CD8-positive, alpha-beta memory T cell (primary cell): Measurements from ENCODE around the gene ZNF276. TPM values are rescaled to one million over a fixed set of nuclear protein-coding genes. Genes with fewer than 3 reads are reported as not detected.
"Not testable (repeated sequence)": the region's sequence is repeated elsewhere in the genome, so short reads cannot be mapped to it uniquely, and the experiment has no call there.

Experiments used
- CTCF ChIA-PET: fragments of 350-600 bp; sonication (Branson Sonifier 250); formaldehyde crosslinking; loops from one replicate; lab custom pipeline; 2021; ENCODE audit warnings: antibody characterized with exemption; lab: Charles Lee
- POLR2A ChIA-PET: fragments of 350-600 bp; sonication (Branson Sonifier 250); formaldehyde crosslinking; loops from one replicate; lab custom pipeline; 2021; ENCODE audit warnings: antibody characterized with exemption; lab: Charles Lee
- DNase-seq, 5 donors: peaks; one replicate each; pipeline versions ENCODE4 v3.0.0 to v3.0.0-alpha.2; 2020 to 2022; ENCODE audit warnings: mixed read lengths in 1 of 5
- H3K27ac ChIP-seq: one replicate; pipeline ENCODE4 v1.7.0; 2013; ENCODE audit warnings: low read depth, mild to moderate bottlenecking, low read length, moderate library complexity
- H3K27me3 ChIP-seq: 2 replicates; pipeline ENCODE4 v1.7.0; 2013; ENCODE audit warnings: low read length, mild to moderate bottlenecking; ENCODE audit not compliant: insufficient read depth, poor library complexity, severe bottlenecking
- H3K36me3 ChIP-seq: 2 replicates; pipeline ENCODE4 v1.7.0; 2013; ENCODE audit warnings: mild to moderate bottlenecking, low read length, moderate library complexity; ENCODE audit not compliant: insufficient read depth
- H3K4me1 ChIP-seq: 2 replicates; pipeline ENCODE4 v1.7.0; 2013; ENCODE audit warnings: mild to moderate bottlenecking, low read length, moderate library complexity; ENCODE audit not compliant: insufficient read depth
- H3K4me3 ChIP-seq: 2 replicates; pipeline ENCODE4 v1.7.0; 2013; ENCODE audit warnings: mild to moderate bottlenecking, low read length
- H3K9me3 ChIP-seq: 2 replicates; pipeline ENCODE4 v1.7.0; 2013; ENCODE audit warnings: mild to moderate bottlenecking, low read length
- H3K27ac Mint-ChIP-seq, 8 donors: one replicate each; pipeline ENCODE4 v1.8.0; 2020 to 2021; ENCODE audit warnings: mixed read lengths in 8 of 8, mild to moderate bottlenecking in 6 of 8, inconsistent platforms in 3 of 8, moderate library complexity in 3 of 8
- H3K27me3 Mint-ChIP-seq, 2 donors: one replicate each; pipeline ENCODE4 v1.8.0; 2020 to 2021; ENCODE audit warnings: mixed read lengths in 2 of 2, mild to moderate bottlenecking in 1 of 2, moderate library complexity in 1 of 2
- H3K36me3 Mint-ChIP-seq, 3 donors: one replicate each; pipeline ENCODE4 v1.8.0; 2020 to 2021; ENCODE audit warnings: mixed read lengths in 3 of 3, inconsistent platforms in 1 of 3, mild to moderate bottlenecking in 1 of 3
- H3K4me1 Mint-ChIP-seq, 3 donors: one replicate each; pipeline ENCODE4 v1.8.0; 2020 to 2021; ENCODE audit warnings: mixed read lengths in 3 of 3, inconsistent platforms in 1 of 3, mild to moderate bottlenecking in 1 of 3
- H3K4me3 Mint-ChIP-seq, 7 donors: one replicate each; pipeline ENCODE4 v1.8.0; 2020 to 2021; ENCODE audit warnings: mixed read lengths in 7 of 7, mild to moderate bottlenecking in 6 of 7, moderate library complexity in 4 of 7, inconsistent platforms in 2 of 7
- H3K9me3 Mint-ChIP-seq, 5 donors: one replicate each; pipeline ENCODE4 v1.8.0; 2020 to 2022; ENCODE audit warnings: mixed read lengths in 5 of 5, mild to moderate bottlenecking in 3 of 5, moderate library complexity in 2 of 5, inconsistent platforms in 1 of 5
- polyA plus RNA-seq: library from polyadenylated mRNA; unstranded; fragments of 300-500 nt; fragmentation: Illumina TruSeq; gene quantifications from one replicate; pipeline ENCODE4 v1.2.3, GENCODE V29; 2021
- total RNA-seq, 2 experiments: library from RNA; stranded (reverse); gene quantifications; one replicate each; pipeline ENCODE4 v1.2.3, GENCODE V29; 2021

ZNF276 gene
- total and polyA plus RNA-seq, 3 experiments from 2014 or later, result 35.6 to 47.3 (median 36.6) TPM

DNA sequence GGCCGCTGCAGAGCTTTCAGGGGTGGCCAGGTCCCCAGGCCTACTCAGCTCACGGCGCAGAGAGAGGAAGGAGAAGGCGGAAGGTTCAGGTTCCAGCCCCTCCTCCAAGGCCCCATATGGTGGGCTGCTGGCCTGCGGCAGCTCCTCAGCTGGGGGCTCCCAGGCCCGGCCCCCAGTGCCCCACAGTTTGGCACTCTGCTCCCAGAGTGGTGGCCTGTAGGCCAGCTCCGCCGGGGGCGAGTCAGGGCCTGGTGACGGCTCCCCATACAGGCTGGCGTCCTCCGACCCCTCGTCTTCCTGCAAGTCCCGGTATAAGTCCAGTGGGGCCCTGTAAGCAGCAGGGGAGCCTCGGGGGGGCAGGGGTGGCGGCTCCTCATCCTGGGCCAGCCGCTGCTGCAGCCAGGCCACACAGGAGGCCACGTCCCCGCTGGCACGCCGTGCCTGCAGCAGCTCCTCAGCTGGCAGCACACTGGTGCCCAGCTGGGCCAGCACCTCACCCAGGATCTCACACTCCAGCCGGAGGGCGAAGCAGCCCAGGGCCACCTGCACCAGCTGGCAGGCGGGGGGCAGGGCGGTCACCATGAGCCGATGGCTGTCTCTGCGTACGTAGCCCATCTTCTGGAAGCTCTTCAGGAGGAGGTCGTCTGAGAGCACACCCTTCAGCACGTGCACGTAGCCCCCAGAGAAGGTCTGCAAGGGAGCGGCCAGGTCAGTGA is 23.6 kb upstream of the ZNF276 start:
- peak in 1 of 5 donors; percentile 52 for DNase-seq
- H3K4me1 Mint-ChIP-seq, result peaks cover 20 to 45% (median 26%) of the 10 kb centered on the region in 3 donors
- POLR2A ChIA-PET, result interaction anchor here (0.6 kb wide), 2 partner anchors 92 to 167 kb away, joined by 3 to 13 read pairs; no protein-coding TSS in a partner anchor
- H3K9me3 ChIP-seq, result no peaks in the 10 kb centered on the region
- peaks cover 34% of the 10 kb centered on the region for H3K4me1 ChIP-seq
- H3K9me3 Mint-ChIP-seq, result no peaks in the 10 kb centered on the region
- H3K27ac ChIP-seq, result no peak overlapping the region
- H3K27me3 ChIP-seq, result no peaks in the 10 kb centered on the region
- peaks cover 0 to 25% (median 0%) of the 10 kb centered on the region in 3 donors for H3K36me3 Mint-ChIP-seq
- H3K4me3 ChIP-seq, result no peak overlapping the region
- peaks cover 4% of the 10 kb centered on the region for H3K36me3 ChIP-seq
- H3K4me3 Mint-ChIP-seq, result peak overlapping the region in 1 of 7 donors; percentile 54
- H3K27ac Mint-ChIP-seq, result peak overlapping the region in 1 of 8 donors; percentile 61
- no peaks in the 10 kb centered on the region for H3K27me3 Mint-ChIP-seq
- CTCF ChIA-PET, result interaction anchor here (0.6 to 17.8 kb wide), 6 partner anchors 8 to 163 kb away, joined by 4 to 323 read pairs (median 11); partner anchors contain the start of gene CDK10

DNA sequence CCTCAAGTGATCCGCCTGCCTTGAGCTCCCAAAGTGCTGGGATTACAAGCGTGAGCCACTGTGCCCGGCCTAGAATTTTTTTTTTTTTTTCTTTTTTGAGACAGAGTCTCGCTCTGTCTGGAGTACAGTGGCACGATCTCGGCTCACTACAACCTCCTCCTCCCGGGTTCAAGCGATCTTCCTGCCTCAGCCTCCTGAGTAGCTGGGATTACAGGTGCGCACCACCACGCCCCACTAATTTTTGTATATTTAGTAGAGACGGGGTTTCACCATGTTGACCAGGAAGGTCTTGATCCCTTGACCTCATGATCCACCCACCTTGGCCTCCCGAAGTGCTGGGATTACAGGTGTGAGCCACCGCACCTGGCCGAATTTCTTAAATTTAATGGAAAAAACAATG is 22.6 kb upstream of the ZNF276 start:
- not testable (repeated sequence) for H3K4me3 ChIP-seq, H3K27ac ChIP-seq, H3K36me3 ChIP-seq, H3K9me3 ChIP-seq, H3K27me3 ChIP-seq, H3K27me3 Mint-ChIP-seq, H3K9me3 Mint-ChIP-seq
- peak overlapping the region in 1 of 7 donors; percentile 68 for H3K4me3 Mint-ChIP-seq
- peaks cover 20 to 45% (median 28%) of the 10 kb centered on the region in 3 donors for H3K4me1 Mint-ChIP-seq
- H3K36me3 Mint-ChIP-seq, result peaks cover 0 to 16% (median 0%) of the 10 kb centered on the region in 3 donors
- ChIA-PET POLR2A (interaction anchor here (1.0 kb wide), 1 partner anchor 12 kb away, joined by 3 read pairs; the partner anchor contains the start of gene CDK10), CTCF (interaction anchor here (0.6 to 17.8 kb wide), 8 partner anchors 10 to 210 kb away, joined by 4 to 323 read pairs (median 20); partner anchors contain the start of gene CDK10)
- peak in 1 of 5 donors; percentile 42 for DNase-seq
- H3K4me1 ChIP-seq, result peaks cover 34% of the 10 kb centered on the region
- peak overlapping the region in 6 of 8 donors; percentile 57 to 95 (median 74) for H3K27ac Mint-ChIP-seq

DNA sequence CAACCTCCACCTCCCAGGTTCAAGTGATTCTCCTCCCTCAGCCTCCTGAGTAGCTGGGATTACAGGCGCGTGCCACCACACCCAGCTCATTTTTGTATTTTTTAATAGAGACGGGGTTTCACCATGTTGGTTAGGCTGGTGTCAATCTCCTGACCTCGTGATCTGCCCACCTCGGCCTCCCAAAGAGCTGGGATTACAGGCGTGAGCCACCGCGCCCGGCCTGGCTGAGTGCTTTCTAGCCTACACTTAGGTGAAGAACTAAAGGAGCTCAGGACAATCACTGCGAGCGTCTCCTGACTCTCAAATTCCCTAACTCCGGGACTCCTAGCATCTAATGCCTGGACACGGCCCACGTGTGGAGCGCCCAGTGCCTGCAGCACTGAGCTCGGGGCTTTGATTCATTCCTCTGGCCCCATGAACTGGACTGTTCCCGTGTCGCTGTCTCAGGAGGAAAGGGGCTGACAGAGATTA is 21.7 kb upstream of the ZNF276 start:
- H3K9me3 ChIP-seq, H3K4me3 ChIP-seq, H3K36me3 ChIP-seq, DNase-seq, H3K9me3 Mint-ChIP-seq, H3K27me3 ChIP-seq, H3K27me3 Mint-ChIP-seq: not testable (repeated sequence)
- ChIA-PET CTCF (interaction anchor here (0.7 to 17.8 kb wide), 34 partner anchors 8 to 1857 kb away, joined by 3 to 323 read pairs (median 6); partner anchors contain the start of genes CDK10, CHMP1A, MC1R and SPATA33), POLR2A (interaction anchor here (0.6 to 1.9 kb wide), 5 partner anchors 13 to 174 kb away, joined by 3 to 10 read pairs (median 4); partner anchors contain the start of genes CDK10 and FANCA)
- Histone ChIP-seq H3K4me1 (peaks cover 34% of the 10 kb centered on the region), H3K27ac (peak overlapping the region; percentile 96)
- H3K36me3 Mint-ChIP-seq, result peaks cover 0 to 11% (median 0%) of the 10 kb centered on the region in 3 donors
- peaks cover 20 to 45% (median 28%) of the 10 kb centered on the region in 3 donors for H3K4me1 Mint-ChIP-seq
- H3K27ac Mint-ChIP-seq, result peak overlapping the region; percentile 81 to 97 (median 90)
- H3K4me3 Mint-ChIP-seq, result peak overlapping the region in 5 of 7 donors; percentile 57 to 78 (median 68)

DNA sequence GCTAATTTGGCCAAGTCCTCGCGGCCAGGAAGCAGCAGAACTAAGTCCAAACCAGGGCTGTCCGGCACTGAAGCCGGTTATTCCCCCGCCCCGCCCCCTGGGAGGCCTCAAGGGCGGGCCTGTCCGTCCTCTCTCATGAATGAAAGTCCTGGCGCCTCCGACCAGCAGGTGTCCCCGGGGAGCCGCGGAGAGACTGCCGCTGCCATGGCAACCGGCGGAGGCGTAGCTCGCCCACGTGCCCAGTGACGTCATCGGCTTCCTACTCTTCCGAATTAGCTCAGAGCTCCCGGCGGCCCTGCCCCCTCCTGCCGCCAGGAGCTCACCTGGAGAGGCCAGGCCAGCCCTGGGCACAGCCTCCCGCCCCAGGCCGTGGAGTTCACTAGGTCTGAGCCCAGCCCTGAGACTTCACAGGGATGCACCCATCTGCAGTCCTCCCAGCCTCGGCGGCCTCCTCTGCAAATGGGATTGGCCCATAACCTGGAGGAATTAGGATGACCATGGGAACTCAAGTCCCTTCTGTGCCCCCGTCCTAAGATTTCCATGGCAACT is 21.2 kb upstream of the ZNF276 start:
- H3K4me1 Mint-ChIP-seq, result peaks cover 20 to 45% (median 30%) of the 10 kb centered on the region in 3 donors
- H3K4me3 Mint-ChIP-seq, result peak overlapping the region; percentile 57 to 92 (median 73)
- no peaks in the 10 kb centered on the region for H3K36me3 ChIP-seq
- H3K36me3 Mint-ChIP-seq, result peaks cover 0 to 7% (median 0%) of the 10 kb centered on the region in 3 donors
- peak overlapping the region; percentile 81 to 97 (median 90) for H3K27ac Mint-ChIP-seq
- POLR2A ChIA-PET, result interaction anchor here (0.6 to 1.9 kb wide), 7 partner anchors 14 to 174 kb away, joined by 3 to 10 read pairs (median 4); partner anchors contain the start of genes CDK10 and FANCA
- H3K27ac ChIP-seq, result peak overlapping the region; percentile 96
- no peaks in the 10 kb centered on the region for H3K27me3 ChIP-seq
- CTCF ChIA-PET, result interaction anchor here (0.6 to 17.8 kb wide), 39 partner anchors 8 to 1857 kb away, joined by 3 to 323 read pairs (median 5); partner anchors contain the start of genes CDK10, CHMP1A, CPNE7 and FANCA
- no peaks in the 10 kb centered on the region for H3K27me3 Mint-ChIP-seq
- peak; percentile 92 to 98 (median 97) for DNase-seq
- H3K9me3 Mint-ChIP-seq, result no peaks in the 10 kb centered on the region
- H3K4me1 ChIP-seq, result peaks cover 34% of the 10 kb centered on the region
- no peaks in the 10 kb centered on the region for H3K9me3 ChIP-seq
- H3K4me3 ChIP-seq, result peak overlapping the region; percentile 81

DNA sequence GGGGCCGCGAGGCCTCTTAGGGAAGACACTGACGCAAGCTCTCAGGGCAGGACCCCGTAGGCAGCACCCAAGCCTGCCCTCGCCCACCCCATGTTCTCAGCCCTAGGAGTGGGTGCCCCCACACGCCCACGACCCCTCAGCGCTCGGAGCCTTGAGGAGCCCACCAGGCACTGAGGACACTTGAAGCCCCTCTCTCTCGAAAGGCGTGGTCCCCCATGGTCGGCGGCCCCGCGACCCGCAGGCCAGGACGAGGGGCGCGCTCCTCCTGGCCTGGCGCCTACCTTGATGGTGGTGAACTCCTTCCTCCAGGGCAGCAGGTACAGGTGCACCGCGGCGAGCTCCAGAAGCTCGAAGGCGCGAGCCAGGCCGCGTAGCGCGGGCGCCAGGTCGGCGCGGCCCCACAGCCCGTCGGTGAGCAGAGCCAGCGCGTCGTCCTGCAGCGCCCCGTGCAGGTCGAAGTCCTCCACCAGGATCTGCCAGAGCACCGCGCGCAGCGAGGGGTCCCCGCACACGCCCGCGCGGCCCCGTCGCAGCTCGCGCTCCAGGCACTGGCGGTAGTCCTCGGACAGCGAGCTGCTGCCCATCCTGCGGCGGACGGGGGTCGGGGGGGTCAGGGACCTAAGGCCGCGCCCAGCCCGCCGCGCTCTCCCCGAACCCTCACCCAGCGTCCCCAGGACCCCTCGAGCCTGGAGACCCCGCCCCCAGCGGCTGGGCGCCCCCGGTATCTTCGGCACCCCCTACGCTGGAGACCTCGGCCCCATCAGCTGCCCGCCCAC is 20.5 kb upstream of the ZNF276 start:
- no peaks in the 10 kb centered on the region for H3K27me3 Mint-ChIP-seq
- CTCF ChIA-PET, result interaction anchor here (0.6 to 17.8 kb wide), 37 partner anchors 7 to 1858 kb away, joined by 3 to 323 read pairs (median 5); partner anchors contain the start of genes CDK10, CHMP1A, CPNE7 and FANCA
- H3K4me3 Mint-ChIP-seq, result peak overlapping the region; percentile 71 to 92 (median 78)
- no peaks in the 10 kb centered on the region for H3K36me3 ChIP-seq
- H3K4me1 Mint-ChIP-seq, result peaks cover 21 to 40% (median 28%) of the 10 kb centered on the region in 3 donors
- peak overlapping the region; percentile 81 for H3K4me3 ChIP-seq
- H3K9me3 Mint-ChIP-seq, result no peaks in the 10 kb centered on the region
- peak overlapping the region; percentile 81 to 97 (median 90) for H3K27ac Mint-ChIP-seq
- no peaks in the 10 kb centered on the region for H3K9me3 ChIP-seq
- peaks cover 33% of the 10 kb centered on the region for H3K4me1 ChIP-seq
- H3K36me3 Mint-ChIP-seq, result peaks cover 0 to 3% (median 0%) of the 10 kb centered on the region in 3 donors
- no peaks in the 10 kb centered on the region for H3K27me3 ChIP-seq
- POLR2A ChIA-PET, result interaction anchor here (0.7 to 1.9 kb wide), 10 partner anchors 14 to 173 kb away, joined by 3 to 10 read pairs (median 6); partner anchors contain the start of gene CDK10
- DNase-seq, result peak; percentile 43 to 82 (median 62)
- peak overlapping the region; percentile 96 for H3K27ac ChIP-seq

DNA sequence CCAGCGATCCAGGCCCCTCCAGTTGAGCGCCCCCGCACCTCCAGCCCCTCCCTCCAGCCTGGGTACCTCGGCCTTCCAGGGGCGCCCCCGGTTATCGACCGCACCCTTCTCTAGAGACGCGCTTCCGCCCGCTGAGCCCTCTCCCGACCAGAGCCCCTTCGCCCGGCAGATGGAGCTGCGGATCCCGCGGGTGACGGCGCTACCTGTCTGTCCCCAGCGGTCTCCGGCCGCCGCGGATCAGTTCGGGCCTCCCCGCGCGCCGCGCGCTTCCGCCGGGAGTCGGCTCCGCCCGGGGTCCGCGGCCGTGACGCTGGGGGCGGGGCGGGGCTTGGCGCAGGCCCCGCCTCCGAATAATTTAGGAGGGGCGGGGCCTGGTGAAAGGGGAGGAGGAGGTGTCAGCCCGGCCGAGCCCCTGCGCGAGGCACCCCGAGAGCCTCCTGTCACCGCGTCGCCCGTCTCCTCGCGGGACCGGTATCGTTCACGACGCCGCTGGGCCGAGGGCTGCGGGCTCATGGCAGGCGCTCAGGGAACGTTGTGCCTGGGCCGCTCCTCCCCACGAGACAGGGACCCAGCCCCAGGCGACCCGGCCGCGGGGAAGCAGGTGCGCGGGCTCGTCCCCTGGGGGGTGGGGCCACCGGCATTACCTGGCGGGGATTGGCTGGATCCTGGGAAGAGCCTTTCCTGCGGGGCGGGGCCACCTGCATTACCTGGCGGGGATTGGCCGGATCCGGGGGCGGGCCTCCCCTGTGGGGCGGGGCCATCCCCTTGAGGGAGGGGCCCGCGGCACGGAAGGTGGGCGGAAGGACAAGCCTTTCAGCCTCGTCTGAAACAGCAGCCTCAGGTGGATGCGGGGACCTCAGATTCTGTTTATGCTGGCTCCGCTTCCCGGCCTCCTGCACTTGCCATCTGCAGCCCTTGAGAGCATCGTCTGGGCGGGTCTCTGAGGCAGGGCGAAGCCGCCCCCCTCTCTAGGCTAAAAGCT is 19.6 kb upstream of the ZNF276 start, which contains the start of gene SPATA2L:
TSS of gene SPATA2L (minus strand) at position 281 of the 982 bp plus-strand sequence. CDS start 473 bp downstream, outside the sequence.
- H3K4me3 Mint-ChIP-seq, result peak within 1 kb of the TSS; percentile 71 to 92 (median 78)
- CTCF ChIA-PET, result interaction anchor here (1.2 to 17.8 kb wide), 14 partner anchors 8 to 207 kb away, joined by 4 to 323 read pairs (median 18); partner anchors contain the start of genes CPNE7 and TCF25
- POLR2A ChIA-PET, result interaction anchor here (0.6 to 1.4 kb wide), 7 partner anchors 16 to 190 kb away, joined by 3 to 10 read pairs (median 5); no protein-coding TSS in a partner anchor
- Histone ChIP-seq H3K27me3 (no peaks in the 10 kb centered on the region), H3K36me3 (no peaks in the 10 kb centered on the region), H3K27ac (peak within 1 kb of the TSS; percentile 96), H3K9me3 (no peaks in the 10 kb centered on the region), H3K4me3 (peak within 1 kb of the TSS; percentile 81), H3K4me1 (peaks cover 29% of the 10 kb centered on the region)
- DNase-seq, result peak; percentile 97 to 100 (median 98)
- H3K36me3 Mint-ChIP-seq, result peaks cover 0 to 3% (median 0%) of the 10 kb centered on the region in 3 donors
- H3K4me1 Mint-ChIP-seq, result peaks cover 21 to 36% (median 25%) of the 10 kb centered on the region in 3 donors
- H3K27ac Mint-ChIP-seq, result peak within 1 kb of the TSS; percentile 81 to 97 (median 93)
- no peaks in the 10 kb centered on the region for H3K9me3 Mint-ChIP-seq
- no peaks in the 10 kb centered on the region for H3K27me3 Mint-ChIP-seq
